GM12878 (cell line): ENCODE results near the gene FFAR1. TPM values are rescaled to one million over a fixed set of nuclear protein-coding genes. Genes with fewer than 3 reads are reported as not detected.
A peak's percentile ranks its signal among the peaks of the same experiment; 100 is the strongest.

ENCODE experiments used
- ATAC-seq: fragments of 200-7000 bp; cut with Tn5 transposase; 3 replicates; pipeline ENCODE4 v1.9.1; 2020; ENCODE audit warnings: mild to moderate bottlenecking, moderate library complexity
- BruUV-seq: library from RNA; stranded (reverse); fragments of 400-500 nt; replicated peaks from 2 replicates; lab custom pipeline; 2021; lab: Mats Ljungman, UMichigan
- CTCF ChIA-PET: fragments of 300-600 bp; sonication (Branson Sonifier 250); formaldehyde crosslinking; extraction: SDS; loops from one replicate; lab custom pipeline; 2021; ENCODE audit warnings: inconsistent platforms; lab: Yijun Ruan, JAX
- POLR2A ChIA-PET: fragments of 350-600 bp; formaldehyde crosslinking; extraction: SDS; loops from one replicate; lab custom pipeline; 2021; ENCODE audit warnings: inconsistent platforms; lab: Charles Lee
- RAD21 ChIA-PET: fragments of 300-600 bp; sonication (Branson Sonifier 250); formaldehyde crosslinking; loops from one replicate; lab custom pipeline; 2023; ENCODE audit warnings: antibody characterized with exemption; ENCODE audit not compliant: unreplicated experiment; lab: Charles Lee
- SMC1A ChIA-PET: fragments of 300-600 bp; sonication (Branson Sonifier 250); formaldehyde crosslinking; loops from one replicate; lab custom pipeline; 2023; ENCODE audit not compliant: unreplicated experiment, uncharacterized antibody; lab: Charles Lee
- DNase-seq: peaks from one replicate; pipeline ENCODE4 v3.0.0-alpha.2; 2011; ENCODE audit warnings: low read depth, low spot score
- FAIRE-seq: peaks from 3 replicates; lab custom pipeline; 2011; peaks lifted over from hg19 to GRCh38; lab: Jason Lieb, UNC
- H2AFZ ChIP-seq: 2 replicates; pipeline ENCODE4 v1.6.0; 2011; ENCODE audit warnings: low read depth, low read length, control low read depth; ENCODE audit not compliant: control insufficient read depth
- H3K27ac ChIP-seq: 2 replicates; pipeline ENCODE4 v1.5.1; 2011; ENCODE audit warnings: control low read depth; ENCODE audit not compliant: control insufficient read depth, insufficient read depth
- H3K27me3 ChIP-seq, 2 experiments: replicated peaks in 1 of 2; 2 replicates each; pipeline versions ENCODE4 v1.6.0 to v1.6.1; 2011; ENCODE audit warnings: low read length in 1 of 2; ENCODE audit not compliant: control insufficient read depth in 2 of 2, insufficient read depth in 2 of 2
- H3K36me3 ChIP-seq, 2 experiments: 2 replicates each; pipeline ENCODE4 v1.5.1; 2011; ENCODE audit warnings: low read length in 1 of 2; ENCODE audit not compliant: control insufficient read depth in 2 of 2, insufficient read depth in 2 of 2
- H3K4me1 ChIP-seq: 2 replicates; pipeline ENCODE4 v1.6.1; 2011; ENCODE audit warnings: mild to moderate bottlenecking, low read length, moderate library complexity, mixed read lengths; ENCODE audit not compliant: control insufficient read depth, insufficient read depth
- H3K4me2 ChIP-seq: 2 replicates; pipeline ENCODE4 v1.6.0; 2011; ENCODE audit warnings: control low read depth; ENCODE audit not compliant: control insufficient read depth, insufficient read depth
- H3K4me3 ChIP-seq: fragments of 200-600 bp; sonication (generic); 2 replicates; pipeline ENCODE4 v1.5.1; 2016
- H3K79me2 ChIP-seq: 2 replicates; pipeline ENCODE4 v1.6.0; 2011; ENCODE audit warnings: low read length; ENCODE audit not compliant: control insufficient read depth, insufficient read depth
- H3K9ac ChIP-seq: 2 replicates; pipeline ENCODE4 v1.8.0; 2011; ENCODE audit warnings: low read length, control low read depth, mixed read lengths; ENCODE audit not compliant: control insufficient read depth, insufficient read depth
- H3K9me3 ChIP-seq: replicated peaks from 3 replicates; pipeline ENCODE4 v1.5.1; 2011; ENCODE audit warnings: mild to moderate bottlenecking, low read length; ENCODE audit not compliant: control insufficient read depth, insufficient read depth
- H4K20me1 ChIP-seq: 2 replicates; pipeline ENCODE4 v1.6.0; 2011; ENCODE audit not compliant: control insufficient read depth, insufficient read depth
- BACH1 ChIP-seq: fragments of 450-650 bp; IDR thresholded peaks from 2 replicates; pipeline ENCODE4 v1.6.1; 2017; ENCODE audit warnings: mild to moderate bottlenecking, borderline replicate concordance
- CBFB ChIP-seq: IDR thresholded peaks from 2 replicates; pipeline ENCODE4 v1.6.1; 2016; ENCODE audit warnings: antibody characterized with exemption, low read depth
- EGR1 ChIP-seq, 2 experiments: IDR thresholded peaks; 1 replicate in 1 of 2; 2 replicates in 1 of 2; pipeline ENCODE4 v1.6.1; 2011 to 2012; ENCODE audit warnings: low read depth in 2 of 2, low read length in 2 of 2, borderline replicate concordance in 1 of 2, mild to moderate bottlenecking in 1 of 2, moderate library complexity in 1 of 2
- EP300 ChIP-seq, 2 experiments: fragments of 150-350 bp in 1 of 2; IDR thresholded peaks; 2 replicates each; pipeline ENCODE4 v1.6.1; 2011 to 2012; ENCODE audit warnings: low read depth in 2 of 2, low read length in 2 of 2, borderline replicate concordance in 1 of 2, improper control_type of control experiment in 1 of 2, inconsistent platforms in 1 of 2; ENCODE audit not compliant: control insufficient read depth in 1 of 2
- FOS ChIP-seq: IDR thresholded peaks from 3 replicates; pipeline ENCODE4 v1.6.1; 2011; ENCODE audit warnings: borderline replicate concordance; ENCODE audit not compliant: insufficient read length; ENCODE audit errors: extremely low read depth
- HCFC1 ChIP-seq: fragments of 150-350 bp; IDR thresholded peaks from 2 replicates; pipeline ENCODE4 v1.6.1; 2014; ENCODE audit warnings: low read length
- HDAC2 ChIP-seq: fragments of 200-600 bp; sonication (generic); IDR thresholded peaks from 2 replicates; pipeline ENCODE4 v1.6.1; 2017
- JUNB ChIP-seq: IDR thresholded peaks from 2 replicates; pipeline ENCODE4 v1.6.1; 2016; ENCODE audit warnings: antibody characterized with exemption, mild to moderate bottlenecking
- MXI1 ChIP-seq: fragments of 150-350 bp; IDR thresholded peaks from 2 replicates; pipeline ENCODE4 v1.6.1; 2011; ENCODE audit warnings: low read depth, mild to moderate bottlenecking, inconsistent platforms, low read length, improper control_type of control experiment
- NFYA ChIP-seq: IDR thresholded peaks from 2 replicates; pipeline ENCODE4 v1.6.1; 2011; ENCODE audit warnings: low read depth, mild to moderate bottlenecking, low read length, improper control_type of control experiment, borderline replicate concordance
- POLR2A ChIP-seq: IDR thresholded peaks from 2 replicates; pipeline ENCODE4 v1.6.1; 2011; ENCODE audit warnings: low read depth, mild to moderate bottlenecking, low read length
- POLR2AphosphoS5 ChIP-seq: IDR thresholded peaks from 2 replicates; pipeline ENCODE4 v1.6.1; 2011; ENCODE audit warnings: mild to moderate bottlenecking, low read length, inconsistent platforms
- POU2F2 ChIP-seq: IDR thresholded peaks from 3 replicates; pipeline ENCODE4 v1.6.1; 2011; ENCODE audit warnings: low read depth, mild to moderate bottlenecking, low read length, borderline replicate concordance
- SMAD5 ChIP-seq: IDR thresholded peaks from 2 replicates; pipeline ENCODE4 v1.6.1; 2016; ENCODE audit warnings: antibody characterized with exemption, low read depth
- STAT3 ChIP-seq: IDR thresholded peaks from 2 replicates; pipeline ENCODE4 v1.6.1; 2011; ENCODE audit warnings: low read depth, low read length, improper control_type of control experiment
- TCF3 ChIP-seq: IDR thresholded peaks from 2 replicates; pipeline ENCODE4 v1.6.1; 2012; ENCODE audit warnings: low read depth, mild to moderate bottlenecking, low read length, borderline replicate concordance; ENCODE audit not compliant: insufficient read depth
- ZNF384 ChIP-seq: IDR thresholded peaks from 2 replicates; pipeline ENCODE4 v1.6.1; 2012; ENCODE audit warnings: low read depth, mild to moderate bottlenecking, low read length, improper control_type of control experiment, borderline replicate concordance
- ZSCAN29 ChIP-seq: fragments of 450-650 bp; IDR thresholded peaks from 2 replicates; pipeline ENCODE4 v1.6.1; 2017; ENCODE audit warnings: mild to moderate bottlenecking, moderate library complexity
- WGBS: methylation state at CpG from one replicate; pipeline ENCODE4 v1.1.6; 2016; ENCODE audit warnings: low lambda C conversion rate; ENCODE audit not compliant: insufficient replicate concordance, insufficient coverage; ENCODE audit errors: missing lambda C conversion rate; 5-methylcytosine and 5-hydroxymethylcytosine counted together
- in situ Hi-C: fragments of 300-500 bp; cut with MboI; formaldehyde crosslinking; loops from 9 replicates; pipeline ENCODE4 v1.14.3; 2018; ENCODE audit warnings: mixed read lengths
- intact Hi-C: fragments of 100-400 bp; cut with micrococcal nuclease; formaldehyde crosslinking; loops from one replicate; pipeline ENCODE4 v1.14.2; 2022; ENCODE audit not compliant: unreplicated experiment
- polyA plus RNA-seq, 11 experiments: library from polyadenylated mRNA; depleted of rRNA in 4 of 11; unstranded in 6 of 11; stranded (reverse) in 5 of 11; fragments of >200 nt; fragmentation: Nextera tagmentation in 4 of 11; fragmentation: Illumina TruSeq in 1 of 11; extraction: Ambion mirVana in 4 of 11; extraction: Trizol in 1 of 11; gene quantifications; 1 replicate in 1 of 11; 2 replicates in 10 of 11; pipeline versions ENCODE4 v1.2.1 to v1.2.3, GENCODE V29; 2011 to 2016; ENCODE audit warnings: inconsistent platforms in 2 of 11, missing spikeins in 2 of 11, low read depth in 1 of 11
- total RNA-seq, 4 experiments: library from RNA; depleted of rRNA in 3 of 4; stranded (reverse); fragments of >200 nt in 3 of 4; fragmentation: Illumina TruSeq in 1 of 4; extraction: Trizol in 1 of 4; gene quantifications; 2 replicates each; pipeline versions ENCODE4 v1.2.1 to v1.2.3, GENCODE V29; 2013 to 2021
- TF ChIP-seq, protein P1 (sequence below): fragments of 450-650 bp; IDR thresholded peaks from 2 replicates; pipeline ENCODE4 v1.6.1; 2017; ENCODE audit warnings: mild to moderate bottlenecking, moderate library complexity
- TF ChIP-seq, protein P2 (sequence below): fragments of 450-650 bp; IDR thresholded peaks from 2 replicates; pipeline ENCODE4 v1.6.1; 2017; ENCODE audit warnings: mild to moderate bottlenecking, low read depth, inconsistent platforms; ENCODE audit not compliant: poor library complexity, severe bottlenecking

Gene FFAR1
- total and polyA plus RNA-seq, 10 of the 15 experiments (the other 5 are each of a cell fraction or from before 2014, with no cell fraction given), result 0.05 to 0.62 (median 0.14) TPM; not detected in 2

DNA sequence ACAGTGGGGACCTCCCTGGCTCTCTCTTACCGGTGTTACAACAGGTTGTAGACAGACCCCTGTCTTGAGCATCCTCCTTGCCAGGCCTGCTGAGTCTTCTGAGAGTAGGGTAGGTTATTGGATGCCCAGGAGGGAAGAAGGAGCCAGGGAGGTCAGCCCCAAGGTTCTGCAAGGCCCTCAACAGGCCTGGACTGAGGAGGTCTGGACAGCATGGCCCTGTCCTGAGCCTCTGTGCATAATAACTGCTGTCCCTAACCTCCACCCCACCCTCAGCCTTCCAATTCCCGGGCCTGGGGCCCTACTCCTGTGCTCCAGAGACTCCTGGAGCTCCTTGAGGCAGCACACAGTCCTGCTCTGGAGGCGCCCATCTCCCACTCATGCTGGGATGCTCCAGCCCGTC lies 18.4 kb upstream of the FFAR1 start:
- H3K9ac ChIP-seq, result peak overlapping the region; percentile 82
- H3K27me3 ChIP-seq, result no peaks in the 10 kb centered on the region
- intact Hi-C loops (no loop called here), in situ Hi-C loops (no loop called here)
- TSS peak; percentile 76 for BruUV-seq
- no peak for FAIRE-seq
- ChIA-PET SMC1A (interaction anchor here (1.0 to 9.8 kb wide), 8 partner anchors 10 to 137 kb away, joined by 3 to 152 read pairs (median 5); partner anchors contain the start of gene FFAR1), CTCF (interaction anchor here (0.7 to 6.5 kb wide), 3 partner anchors 10 to 136 kb away, joined by 3 to 35 read pairs (median 3); no protein-coding TSS in a partner anchor), RAD21 (interaction anchor here (1.3 to 9.4 kb wide), 4 partner anchors 9 to 33 kb away, joined by 3 to 127 read pairs (median 29); partner anchors contain the start of gene FFAR1), POLR2A (interaction anchor here (1.2 to 7.2 kb wide), 6 partner anchors 9 to 180 kb away, joined by 3 to 135 read pairs (median 5); partner anchors contain the start of gene FFAR1)
- peak overlapping the region; percentile 92 for H3K4me3 ChIP-seq
- 1% methylated on average over 4 of the region's 4 CpGs for WGBS
- DNase-seq, result no peak
- peaks cover 0 to 4% of the 10 kb centered on the region in 2 experiments; a peak in 1 of 4 replicates for H3K36me3 ChIP-seq
- peak overlapping the region; percentile 96; the same call in 1 of the 2 replicates for H3K4me2 ChIP-seq
- H4K20me1 ChIP-seq, result no peaks in the 10 kb centered on the region
- H2AFZ ChIP-seq, result no peak overlapping the region
- peaks cover 51% of the 10 kb centered on the region for H3K79me2 ChIP-seq
- no peaks in the 10 kb centered on the region for H3K9me3 ChIP-seq
- H3K4me1 ChIP-seq, result peaks cover 34% of the 10 kb centered on the region
- ATAC-seq, result peak; percentile 6
- H3K27ac ChIP-seq, result peak overlapping the region; percentile 93
- TF ChIP-seq, protein P1, sequence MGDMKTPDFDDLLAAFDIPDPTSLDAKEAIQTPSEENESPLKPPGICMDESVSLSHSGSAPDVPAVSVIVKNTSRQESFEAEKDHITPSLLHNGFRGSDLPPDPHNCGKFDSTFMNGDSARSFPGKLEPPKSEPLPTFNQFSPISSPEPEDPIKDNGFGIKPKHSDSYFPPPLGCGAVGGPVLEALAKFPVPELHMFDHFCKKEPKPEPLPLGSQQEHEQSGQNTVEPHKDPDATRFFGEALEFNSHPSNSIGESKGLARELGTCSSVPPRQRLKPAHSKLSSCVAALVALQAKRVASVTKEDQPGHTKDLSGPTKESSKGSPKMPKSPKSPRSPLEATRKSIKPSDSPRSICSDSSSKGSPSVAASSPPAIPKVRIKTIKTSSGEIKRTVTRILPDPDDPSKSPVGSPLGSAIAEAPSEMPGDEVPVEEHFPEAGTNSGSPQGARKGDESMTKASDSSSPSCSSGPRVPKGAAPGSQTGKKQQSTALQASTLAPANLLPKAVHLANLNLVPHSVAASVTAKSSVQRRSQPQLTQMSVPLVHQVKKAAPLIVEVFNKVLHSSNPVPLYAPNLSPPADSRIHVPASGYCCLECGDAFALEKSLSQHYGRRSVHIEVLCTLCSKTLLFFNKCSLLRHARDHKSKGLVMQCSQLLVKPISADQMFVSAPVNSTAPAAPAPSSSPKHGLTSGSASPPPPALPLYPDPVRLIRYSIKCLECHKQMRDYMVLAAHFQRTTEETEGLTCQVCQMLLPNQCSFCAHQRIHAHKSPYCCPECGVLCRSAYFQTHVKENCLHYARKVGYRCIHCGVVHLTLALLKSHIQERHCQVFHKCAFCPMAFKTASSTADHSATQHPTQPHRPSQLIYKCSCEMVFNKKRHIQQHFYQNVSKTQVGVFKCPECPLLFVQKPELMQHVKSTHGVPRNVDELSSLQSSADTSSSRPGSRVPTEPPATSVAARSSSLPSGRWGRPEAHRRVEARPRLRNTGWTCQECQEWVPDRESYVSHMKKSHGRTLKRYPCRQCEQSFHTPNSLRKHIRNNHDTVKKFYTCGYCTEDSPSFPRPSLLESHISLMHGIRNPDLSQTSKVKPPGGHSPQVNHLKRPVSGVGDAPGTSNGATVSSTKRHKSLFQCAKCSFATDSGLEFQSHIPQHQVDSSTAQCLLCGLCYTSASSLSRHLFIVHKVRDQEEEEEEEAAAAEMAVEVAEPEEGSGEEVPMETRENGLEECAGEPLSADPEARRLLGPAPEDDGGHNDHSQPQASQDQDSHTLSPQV, result no peak
- TF ChIP-seq JUNB (no peak), BACH1 (peak; percentile 25; the same call in 1 of the 2 replicates), SMAD5 (peak; percentile 72), TCF3 (no peak), ZSCAN29 (no peak), POU2F2 (no peak), EGR1 (IDR thresholded peaks at IDR 0.05; ENCODE audit: borderline replicate concordance in 1 of 2, low read depth in 2 of 2, low read length in 2 of 2) (no peak), STAT3 (no peak), FOS (no peak), POLR2A (peak; percentile 72), EP300 (IDR thresholded peaks at IDR 0.05; ENCODE audit: borderline replicate concordance in 1 of 2, control insufficient read depth in 1 of 2, low read depth in 2 of 2, low read length in 2 of 2) (no peak), HDAC2 (no peak), CBFB (no peak), POLR2AphosphoS5 (0 out of 2 replicates have a peak, but pooled peaks have one; percentile 10), NFYA (no peak), MXI1 (0 out of 2 replicates have a peak, but pooled peaks have one; percentile 17), HCFC1 (no peak), ZNF384 (no peak)
- TF ChIP-seq, protein P2, sequence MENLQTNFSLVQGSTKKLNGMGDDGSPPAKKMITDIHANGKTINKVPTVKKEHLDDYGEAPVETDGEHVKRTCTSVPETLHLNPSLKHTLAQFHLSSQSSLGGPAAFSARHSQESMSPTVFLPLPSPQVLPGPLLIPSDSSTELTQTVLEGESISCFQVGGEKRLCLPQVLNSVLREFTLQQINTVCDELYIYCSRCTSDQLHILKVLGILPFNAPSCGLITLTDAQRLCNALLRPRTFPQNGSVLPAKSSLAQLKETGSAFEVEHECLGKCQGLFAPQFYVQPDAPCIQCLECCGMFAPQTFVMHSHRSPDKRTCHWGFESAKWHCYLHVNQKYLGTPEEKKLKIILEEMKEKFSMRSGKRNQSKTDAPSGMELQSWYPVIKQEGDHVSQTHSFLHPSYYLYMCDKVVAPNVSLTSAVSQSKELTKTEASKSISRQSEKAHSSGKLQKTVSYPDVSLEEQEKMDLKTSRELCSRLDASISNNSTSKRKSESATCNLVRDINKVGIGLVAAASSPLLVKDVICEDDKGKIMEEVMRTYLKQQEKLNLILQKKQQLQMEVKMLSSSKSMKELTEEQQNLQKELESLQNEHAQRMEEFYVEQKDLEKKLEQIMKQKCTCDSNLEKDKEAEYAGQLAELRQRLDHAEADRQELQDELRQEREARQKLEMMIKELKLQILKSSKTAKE, result no peak
